ENCODE results near the gene TTC19. TPM values are rescaled to one million over a fixed set of nuclear protein-coding genes. Genes with fewer than 3 reads are reported as not detected.

The TTC19 gene
- total and polyA plus RNA-seq, 2 of the 8 experiments (the other 6 are each of a cell fraction or from before 2014, with no cell fraction given): 11.8 to 55.0 TPM

DNA sequence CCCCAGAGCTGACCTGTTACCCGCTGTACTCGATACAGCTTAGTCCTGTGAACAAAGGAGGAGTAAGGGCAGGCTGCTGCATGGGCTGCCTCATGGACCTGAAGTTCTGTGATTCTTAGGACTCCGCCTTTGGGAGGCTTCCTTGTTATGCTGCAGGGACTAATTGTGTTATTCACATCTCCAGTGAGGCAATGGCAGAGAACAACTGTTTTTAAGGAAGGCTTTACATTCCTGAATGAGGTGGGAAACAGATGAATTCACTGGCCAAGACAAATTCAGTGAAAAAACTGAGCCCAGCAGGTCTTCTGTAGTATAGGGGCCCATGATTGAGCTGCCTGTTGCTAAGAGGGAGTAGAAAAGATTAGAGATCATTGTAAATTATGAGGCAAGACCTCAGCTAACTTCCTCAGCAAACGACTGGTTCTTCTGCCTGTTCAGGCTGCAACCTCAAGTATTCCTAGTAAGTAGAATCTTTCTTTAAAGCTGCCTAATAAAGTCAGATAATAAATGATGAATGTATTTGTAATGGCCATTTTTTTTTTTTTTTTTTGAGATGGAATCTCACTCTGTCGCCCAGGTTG is 28.4 kb upstream of the TTC19 start:
- Histone ChIP-seq H3K23me2 (ENCODE audit: low read depth, low read length) (peaks cover 5% of the 10 kb centered on the region), H3K23ac (ENCODE audit: insufficient read length) (no peak overlapping the region), H3K9ac (replicated peaks in 1 of 4; ENCODE audit: extremely low read depth in 1 of 4, low read depth in 3 of 4, low read length in 3 of 4) (no peak overlapping the region), H3K18ac (ENCODE audit: extremely low read depth, low read length) (no peak overlapping the region), H3K56ac (replicated peaks; ENCODE audit: insufficient read length, low read depth, low read length) (no peak overlapping the region), H3K4me1 (replicated peaks in 1 of 4; ENCODE audit: control insufficient read depth in 3 of 4, insufficient read depth in 4 of 4, low read length in 3 of 4) (peaks cover 6 to 22% (median 14%) of the 10 kb centered on the region in 4 experiments), H2BK12ac (ENCODE audit: low read depth, low read length) (no peak overlapping the region), H2BK15ac (ENCODE audit: low read length) (no peak overlapping the region), H3K27ac (ENCODE audit: low read depth, low read length) (no peak overlapping the region), H3K79me1 (ENCODE audit: low read depth, low read length) (0 out of 2 replicates have a peak, but pooled peaks cover 3% of the 10 kb centered on the region), H3K14ac (ENCODE audit: insufficient read length) (no peak overlapping the region), H3K4me2 (ENCODE audit: insufficient read depth in 1 of 2, low read depth in 2 of 2, low read length in 2 of 2) (no peak overlapping the region), H2AK5ac (ENCODE audit: low read depth, low read length) (no peak overlapping the region), H4K91ac (replicated peaks; ENCODE audit: insufficient read length, low read length) (no peak overlapping the region), H2AFZ (ENCODE audit: low read length) (no peak overlapping the region), H2BK20ac (ENCODE audit: low read length) (no peak overlapping the region), H4K20me1 (replicated peaks in 1 of 2; ENCODE audit: control insufficient read depth in 1 of 2, insufficient read depth in 2 of 2, low read length in 2 of 2) (no peaks in the 10 kb centered on the region), H2BK120ac (replicated peaks; ENCODE audit: low read depth, low read length) (no peak overlapping the region), H3K4me3 (ENCODE audit: extremely low read depth in 1 of 4, insufficient read depth in 2 of 4, low read depth in 3 of 4, low read length in 4 of 4) (no peak overlapping the region), H3K27me3 (replicated peaks in 1 of 4; ENCODE audit: control insufficient read depth in 3 of 4, extremely low read depth in 1 of 4, insufficient read depth in 3 of 4, low read length in 3 of 4) (no peaks in the 10 kb centered on the region), H3K9me3 (ENCODE audit: insufficient read depth in 2 of 2, low read depth in 1 of 2, low read length in 1 of 2) (no peaks in the 10 kb centered on the region), H3K79me2 (ENCODE audit: control insufficient read depth in 1 of 2, insufficient read depth in 2 of 2, low read length in 2 of 2) (no peaks in the 10 kb centered on the region), H3K36me3 (ENCODE audit: control insufficient read depth in 2 of 4, insufficient read depth in 4 of 4, low read length in 3 of 4) (no peaks in the 10 kb centered on the region; a peak in 3 of 8 replicates), H3K4ac (replicated peaks; ENCODE audit: insufficient read length, low read depth, low read length) (no peak overlapping the region), H4K5ac (ENCODE audit: insufficient read length, low read depth, low read length) (no peak overlapping the region), H4K8ac (ENCODE audit: extremely low read depth, insufficient read depth, low read length) (no peak overlapping the region), H2BK5ac (ENCODE audit: low read depth, low read length) (no peak overlapping the region)
- ChIA-PET POLR2A (ENCODE audit: partially characterized antibody) (interaction anchor here (1.0 to 3.0 kb wide), 5 partner anchors 11 to 409 kb away, joined by 3 to 11 read pairs (median 6); partner anchors contain the start of genes TTC19, UBB and ZSWIM7), CTCF (ENCODE audit: partially characterized antibody) (interaction anchor here (0.7 kb wide), 2 partner anchors 22 to 26 kb away, joined by 3 to 4 read pairs; partner anchors contain the start of gene ADORA2B)
- no peak for DNase-seq (ENCODE audit: low read depth in 1 of 2, low spot score in 2 of 2)
- 88% methylated on average over 5 of the region's 5 CpGs; no CpG with 5 or more reads in 1 of the 2 experiments for WGBS, 2 experiments (ENCODE audit: extremely low coverage in 1 of 2, insufficient coverage in 1 of 2, insufficient read length in 1 of 2, insufficient replicate concordance in 2 of 2, low coverage in 1 of 2, low lambda C conversion rate in 2 of 2, missing lambda C conversion rate in 1 of 2)
- FAIRE-seq: no peak
- no peak for TF ChIP-seq KDM1A (IDR thresholded peaks at IDR 0.05; ENCODE audit: borderline replicate concordance, low read length)
- no peak for TF ChIP-seq SP4 (IDR thresholded peaks at IDR 0.05; ENCODE audit: low read length)
- TF ChIP-seq NANOG (IDR thresholded peaks at IDR 0.05; ENCODE audit: insufficient read depth, low read depth, low read length, poor library complexity, severe bottlenecking): no peak
- TF ChIP-seq CHD2 (IDR thresholded peaks at IDR 0.05; ENCODE audit: low read length): no peak
- no peak for TF ChIP-seq SRF (IDR thresholded peaks at IDR 0.05; ENCODE audit: low read depth, low read length)
- TF ChIP-seq POLR2A (IDR thresholded peaks at IDR 0.05; ENCODE audit: control extremely low read depth in 1 of 2, low read depth in 2 of 2, low read length in 2 of 2): no peak
- TF ChIP-seq JUND (IDR thresholded peaks at IDR 0.05; ENCODE audit: low read length): no peak
- TF ChIP-seq SIX5 (IDR thresholded peaks at IDR 0.05; ENCODE audit: low read depth, low read length): no peak
- TF ChIP-seq TBP (IDR thresholded peaks at IDR 0.05; ENCODE audit: low read depth, low read length): no peak
- TF ChIP-seq TAF1 (IDR thresholded peaks at IDR 0.05; ENCODE audit: low read depth, low read length): no peak
- TF ChIP-seq CTBP2 (IDR thresholded peaks at IDR 0.05; ENCODE audit: borderline replicate concordance, insufficient read depth, insufficient read length, low read length): no peak
- no peak for TF ChIP-seq POLR2AphosphoS5 (IDR thresholded peaks at IDR 0.05; ENCODE audit: low read depth, low read length)
- TF ChIP-seq, protein P1, sequence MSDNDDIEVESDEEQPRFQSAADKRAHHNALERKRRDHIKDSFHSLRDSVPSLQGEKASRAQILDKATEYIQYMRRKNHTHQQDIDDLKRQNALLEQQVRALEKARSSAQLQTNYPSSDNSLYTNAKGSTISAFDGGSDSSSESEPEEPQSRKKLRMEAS (IDR thresholded peaks at IDR 0.05): no peak

Data from H1 (cell line).